HG03354 (cell line): ENCODE measurements around the gene RBM46.

Experiments used
- ATAC-seq: cut with Tn5 transposase; IDR thresholded peaks from one replicate; pipeline ENCODE4 v1.9.1; 2021; ENCODE audit warnings: mild to moderate bottlenecking; ENCODE audit not compliant: unreplicated experiment, poor library complexity, severe bottlenecking

Gene RBM46

GRCh38 chr4:154781126-154781982 is at the start of gene RBM46:
Gene RBM46, plus strand, starts transcription at chr4:154781272. Its CDS starts 15,481 bp downstream, at chr4:154796753.
- ATAC-seq, result no peak

- no peak for ATAC-seq
These were observed 49.3 kb upstream of the RBM46 start for GRCh38 chr4:154731756-154732155.

- ATAC-seq, result no peak
These were observed 48.4 kb upstream of the RBM46 start for GRCh38 chr4:154732669-154733068.

GRCh38 chr4:154736770-154737169 is 44.3 kb upstream of the RBM46 start:
- no peak for ATAC-seq

- no peak for ATAC-seq
These were observed 42.6 kb upstream of the RBM46 start for GRCh38 chr4:154738426-154738825.

GRCh38 chr4:154739111-154739510 is 42.0 kb upstream of the RBM46 start:
- ATAC-seq, result no peak

- no peak for ATAC-seq
These were observed 40.6 kb upstream of the RBM46 start for GRCh38 chr4:154740462-154740861.

GRCh38 chr4:154741131-154741665 is 39.9 kb upstream of the RBM46 start:
- no peak for ATAC-seq

- ATAC-seq, result no peak
These were observed 38.9 kb upstream of the RBM46 start for GRCh38 chr4:154741922-154742850.

GRCh38 chr4:154743683-154744340 is 37.3 kb upstream of the RBM46 start, which contains the start of gene LRAT:
Gene LRAT, plus strand, starts transcription at chr4:154744000. Its CDS starts 327 bp downstream, at chr4:154744327.
- ATAC-seq, result peak; percentile 81

GRCh38 chr4:154744341-154744926 is 36.6 kb upstream of the RBM46 start:
- no peak for ATAC-seq

GRCh38 chr4:154757713-154758112 is 23.4 kb upstream of the RBM46 start:
- no peak for ATAC-seq

GRCh38 chr4:154760895-154761294 is 20.2 kb upstream of the RBM46 start:
- no peak for ATAC-seq

GRCh38 chr4:154778264-154778663 is 2.8 kb upstream of the RBM46 start:
- no peak for ATAC-seq

- ATAC-seq, result no peak
These were observed 1.6 kb upstream of the RBM46 start for GRCh38 chr4:154779362-154779947.

- no peak for ATAC-seq
These were observed 866 bp downstream of the RBM46 start for GRCh38 chr4:154781983-154782293.

- peak; percentile 90 for ATAC-seq
These were observed 26.1 kb downstream of the RBM46 start for GRCh38 chr4:154807042-154807630.

GRCh38 chr4:154818230-154818629 is 37.2 kb downstream of the RBM46 start:
- no peak for ATAC-seq

GRCh38 chr4:154822775-154823174 is 41.7 kb downstream of the RBM46 start:
- no peak for ATAC-seq
